IPS-NIHi7 (cell line): Measurements from ENCODE around the gene UTS2R.
"Not testable (repeated sequence)": the region's sequence is repeated elsewhere in the genome, so short reads cannot be mapped to it uniquely, and the experiment has no call there.

Experiments
- DNase-seq: peaks from one replicate; pipeline ENCODE4 v3.0.0; 2012; ENCODE audit warnings: mixed read lengths; ENCODE audit errors: extremely low spot score

The UTS2R gene

DNA sequence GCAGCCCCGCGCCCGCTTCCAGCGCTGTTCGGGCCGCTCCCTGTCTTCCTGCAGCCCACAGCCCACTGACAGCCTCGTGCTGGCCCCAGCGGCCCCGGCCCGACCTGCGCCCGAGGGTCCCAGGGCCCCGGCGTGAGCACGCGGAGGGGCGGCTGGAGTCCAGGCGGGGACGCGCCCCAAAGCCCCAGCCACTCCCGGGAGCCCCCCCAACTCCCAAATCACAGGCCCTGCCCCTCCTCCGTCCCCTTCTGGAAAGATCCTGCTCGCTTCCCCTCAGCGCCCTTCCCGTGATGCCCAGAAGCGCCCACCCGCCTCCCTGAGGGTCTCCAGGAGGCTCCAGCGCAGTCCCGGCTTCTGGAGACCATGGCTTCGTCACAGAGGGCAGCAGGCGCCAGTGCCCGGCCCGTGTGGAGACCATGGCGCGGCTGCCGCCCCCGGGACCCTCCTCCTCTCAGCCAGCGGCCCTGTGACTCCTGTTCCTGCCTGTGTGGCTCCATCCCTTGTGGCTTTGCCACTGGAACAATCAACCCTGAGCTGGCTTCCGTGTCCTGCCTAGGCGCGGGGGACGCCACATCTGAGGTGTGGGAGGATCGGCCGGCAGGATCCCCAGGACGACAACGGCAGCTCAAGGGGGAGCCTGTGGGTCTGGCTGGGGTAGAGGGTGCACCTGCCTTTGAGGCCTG, 3.9 kb downstream of the UTS2R start:
- no peak for DNase-seq

- DNase-seq, result no peak
Measured at GRCh38 chr17:82376042-82376730, 4.6 kb downstream of the UTS2R start.

GRCh38 chr17:82377294-82377693, 5.7 kb downstream of the UTS2R start:
- DNase-seq, result not testable (repeated sequence)

DNA sequence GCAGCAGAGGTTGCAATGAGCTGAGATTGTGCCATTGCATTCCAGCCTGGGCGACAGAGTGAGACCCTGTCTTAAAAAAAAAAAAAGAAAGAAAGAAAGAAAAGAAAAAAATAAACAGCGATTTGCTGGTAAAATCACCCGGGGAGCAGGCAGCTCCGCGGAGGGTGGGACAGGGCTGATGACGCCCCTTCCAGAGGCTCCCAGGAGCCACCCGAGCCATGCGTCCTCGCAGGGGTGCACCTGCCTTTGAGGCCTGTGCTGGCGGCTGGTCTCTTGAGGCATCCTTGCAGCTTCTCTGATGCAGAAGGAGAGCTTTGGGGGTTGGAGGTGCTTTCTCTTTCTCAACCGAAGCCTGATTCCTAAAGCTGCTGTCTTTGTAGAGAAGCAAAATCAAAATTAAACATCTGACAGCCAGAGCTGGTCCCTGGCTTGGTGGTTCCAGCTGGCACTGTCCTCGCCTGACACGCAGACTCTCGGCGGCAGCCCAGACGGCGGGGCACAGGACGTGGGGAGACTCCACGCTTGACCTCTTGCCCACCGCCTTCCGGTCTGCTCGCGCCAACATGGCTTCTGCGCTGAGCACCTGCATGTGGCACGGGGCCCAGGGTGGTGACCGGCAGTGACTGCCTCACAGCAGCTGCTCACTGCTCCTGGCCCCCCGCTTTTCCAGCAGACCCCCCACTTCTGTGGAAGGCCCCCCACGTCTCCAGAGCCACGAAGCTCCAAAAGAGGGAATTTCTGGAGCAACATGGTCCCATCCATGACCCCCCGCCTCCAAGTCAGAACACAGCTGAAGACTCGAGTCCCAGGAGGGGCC, 6.6 kb downstream of the UTS2R start:
- DNase-seq, result no peak

DNA sequence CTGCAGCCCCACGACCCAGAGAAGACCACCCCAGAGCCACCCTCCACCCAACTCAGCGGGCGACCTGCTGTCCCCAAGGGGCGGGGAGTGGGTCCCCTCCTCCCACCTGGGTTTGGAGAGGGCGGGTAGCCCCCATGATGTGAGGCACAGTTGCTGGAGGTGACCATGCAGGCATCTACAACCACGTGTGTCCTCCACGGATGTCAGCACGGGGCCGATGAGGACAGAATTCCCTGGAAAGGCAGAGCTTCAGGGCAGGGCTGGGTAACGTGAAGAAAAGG, 7.1 kb downstream of the UTS2R start:
- no peak for DNase-seq

DNA sequence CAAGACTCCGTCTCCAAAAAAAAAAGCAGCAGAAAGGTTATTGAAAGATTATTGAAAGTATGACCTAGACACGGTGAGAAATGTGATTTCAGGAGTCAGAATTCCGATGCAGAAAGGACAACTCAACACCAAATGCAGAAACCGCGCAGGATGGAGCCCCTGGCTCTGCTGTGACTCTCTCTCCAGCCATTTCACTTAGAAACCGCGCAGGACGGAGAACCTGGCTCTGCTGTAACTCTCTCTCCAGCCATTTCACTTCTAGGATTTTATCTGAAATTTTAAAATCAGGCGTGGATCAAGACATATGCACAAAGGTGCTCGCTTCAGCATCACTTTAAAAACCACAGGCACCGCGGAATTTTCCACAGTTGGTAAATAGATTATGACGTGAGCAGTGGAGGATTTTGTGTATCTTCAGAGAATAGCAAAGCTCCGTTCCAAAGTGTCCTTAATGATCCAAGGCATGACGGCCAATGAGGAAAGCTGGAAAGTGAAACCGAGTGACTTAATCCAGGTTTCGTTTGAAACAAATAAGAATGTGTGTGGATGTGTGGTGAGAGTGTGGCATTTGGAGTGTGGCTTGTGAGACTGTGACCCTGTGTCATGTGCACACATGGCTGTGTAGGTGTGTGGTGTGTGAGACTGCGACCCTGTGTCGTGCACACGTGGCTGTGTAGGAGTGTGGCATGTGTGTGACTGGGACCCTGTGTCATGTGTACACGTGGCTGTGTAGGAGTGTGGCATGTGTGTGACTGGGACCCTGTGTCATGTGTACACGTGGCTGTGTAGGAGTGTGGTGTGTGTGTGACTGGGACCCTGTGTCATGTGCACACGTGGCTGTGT, 9.5 kb downstream of the UTS2R start:
- DNase-seq, result no peak

- not testable (repeated sequence) for DNase-seq
Measured at GRCh38 chr17:82381703-82382009, 10.1 kb downstream of the UTS2R start.

DNA sequence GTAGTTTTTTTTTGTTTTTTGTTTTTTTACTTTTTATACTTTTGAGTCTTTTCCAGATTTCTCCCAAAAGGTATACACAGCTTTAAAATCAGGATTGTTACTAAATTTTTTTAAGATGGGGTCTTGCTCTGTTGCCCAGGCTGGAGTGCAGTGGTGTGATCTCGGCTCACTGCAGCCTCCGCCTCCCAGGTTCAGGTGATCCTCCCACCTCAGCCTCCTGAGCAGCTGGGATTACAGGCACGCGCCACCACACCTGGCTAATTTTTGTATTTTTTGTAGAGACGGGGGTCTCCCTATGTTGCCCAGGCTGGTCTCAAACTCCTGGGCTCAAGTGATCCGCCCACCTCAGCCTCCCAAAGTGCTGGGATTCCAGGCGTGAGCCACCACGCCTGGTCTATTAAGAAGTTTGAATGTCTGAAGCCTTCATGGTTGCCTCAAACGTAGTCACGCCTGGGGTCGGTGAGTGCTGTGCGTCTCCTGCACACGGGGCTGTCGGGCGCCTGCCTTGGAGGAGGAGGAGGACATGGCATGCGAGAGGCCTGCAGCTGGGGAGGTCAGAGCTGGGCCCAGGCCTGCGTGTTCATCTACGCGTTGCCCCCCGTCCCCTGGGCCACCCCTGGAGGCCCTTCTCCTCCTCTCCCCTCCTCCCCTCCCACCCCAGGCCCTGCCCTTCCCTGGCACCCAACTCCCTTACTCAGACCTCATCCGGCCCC, 10.8 kb downstream of the UTS2R start:
- not testable (repeated sequence) for DNase-seq

- DNase-seq, result no peak
Measured at GRCh38 chr17:82382933-82383255, 11.3 kb downstream of the UTS2R start.

DNA sequence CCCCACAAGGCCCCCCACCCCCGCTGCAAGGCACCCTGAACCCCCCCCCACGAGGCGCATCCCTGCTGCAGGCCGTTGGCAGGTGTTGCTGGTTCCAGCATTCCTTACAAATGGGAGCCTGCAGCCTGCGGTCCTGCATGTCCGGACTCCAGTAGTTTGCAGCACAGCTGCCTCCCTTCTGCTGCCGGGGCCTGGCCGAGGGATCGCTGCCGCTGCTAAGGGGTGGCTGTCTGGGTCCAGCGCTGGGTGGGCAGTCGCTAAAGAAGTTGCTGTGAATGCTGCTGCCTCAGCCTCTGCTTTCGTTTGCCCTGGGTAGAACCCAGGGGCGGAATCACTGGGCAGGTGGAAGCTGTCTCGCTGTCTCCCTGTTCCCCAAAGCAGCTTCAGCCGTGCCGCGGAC, 11.8 kb downstream of the UTS2R start:
- no peak for DNase-seq

GRCh38 chr17:82384051-82384729, 12.6 kb downstream of the UTS2R start:
- no peak for DNase-seq

- DNase-seq, result no peak
Measured at GRCh38 chr17:82384730-82385481, 13.3 kb downstream of the UTS2R start.

DNA sequence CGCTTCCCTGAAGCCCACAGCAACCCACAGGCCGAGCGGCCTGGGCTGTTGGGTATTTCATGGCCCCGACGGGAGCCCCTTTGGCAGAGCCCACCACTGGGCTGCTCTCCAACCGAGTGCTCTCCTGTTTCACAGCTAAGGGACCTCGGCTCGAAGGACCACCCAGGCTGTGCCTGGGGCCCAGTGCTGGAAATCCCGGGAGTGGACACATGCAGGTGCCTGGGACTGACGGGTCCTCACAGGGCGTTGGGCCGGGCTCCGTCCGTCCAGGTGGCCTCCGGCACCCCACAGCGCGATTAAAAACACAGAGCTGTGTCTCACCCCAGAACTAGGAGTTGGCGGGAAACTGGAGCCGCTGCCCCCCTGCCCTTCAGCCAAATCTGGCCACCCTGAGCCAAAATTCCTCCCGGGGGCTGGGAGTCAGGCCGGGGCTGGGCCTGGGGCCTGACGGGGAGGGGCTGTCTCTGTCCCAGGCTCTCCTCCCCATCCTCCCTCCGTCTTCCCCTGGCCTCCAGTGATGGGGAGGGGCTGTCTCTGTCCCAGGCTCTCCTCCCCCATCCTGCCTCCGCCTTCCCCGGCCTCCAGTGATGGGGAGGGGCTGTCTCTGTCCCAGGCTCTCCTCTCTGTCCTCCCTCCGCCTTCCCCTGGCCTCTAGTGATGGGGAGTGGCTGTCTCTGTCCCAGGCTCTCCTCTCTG, 14.1 kb downstream of the UTS2R start:
- DNase-seq, result no peak

GRCh38 chr17:82386255-82386831, 14.8 kb downstream of the UTS2R start:
- no peak for DNase-seq

DNA sequence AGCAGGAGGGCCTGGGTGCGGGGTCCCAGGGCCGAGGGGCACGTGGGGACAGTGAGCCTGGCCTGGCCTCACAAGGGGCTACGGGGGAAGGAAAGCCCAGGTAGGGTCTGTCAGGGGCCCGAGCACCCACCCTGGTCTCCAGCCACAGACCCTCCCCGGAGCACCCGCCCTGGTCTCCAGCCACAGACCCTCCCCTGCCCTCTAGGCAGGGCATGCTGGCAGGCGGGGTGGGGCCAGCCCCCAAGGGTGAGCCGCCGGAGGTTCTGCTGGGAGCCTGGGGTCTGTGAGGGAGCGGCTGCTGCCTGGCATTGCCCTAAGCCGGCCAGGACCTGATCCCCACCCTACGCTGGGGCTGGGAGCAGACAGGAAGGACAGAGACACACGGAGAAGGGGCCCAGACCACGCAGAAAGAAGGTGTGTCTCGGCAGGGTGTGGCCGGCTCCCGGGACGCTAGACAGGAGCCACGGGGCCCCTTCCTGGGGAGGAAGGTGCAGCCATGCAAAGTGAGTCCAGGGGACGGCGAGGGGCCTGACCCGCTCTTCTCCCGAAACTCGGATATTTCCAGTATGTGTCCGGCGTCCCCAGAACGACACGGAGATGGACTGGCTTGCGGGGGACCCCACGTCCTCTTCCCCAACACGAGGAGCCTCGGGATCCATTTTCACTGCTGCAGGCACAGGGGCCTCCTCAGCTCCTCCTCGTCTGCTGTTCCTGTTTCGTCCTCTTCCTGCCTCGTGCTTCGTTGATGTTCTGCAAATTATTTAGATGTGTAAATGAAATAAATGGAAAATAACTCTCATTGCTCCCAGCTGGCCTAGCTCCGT, 15.5 kb downstream of the UTS2R start:
- DNase-seq, result no peak

DNA sequence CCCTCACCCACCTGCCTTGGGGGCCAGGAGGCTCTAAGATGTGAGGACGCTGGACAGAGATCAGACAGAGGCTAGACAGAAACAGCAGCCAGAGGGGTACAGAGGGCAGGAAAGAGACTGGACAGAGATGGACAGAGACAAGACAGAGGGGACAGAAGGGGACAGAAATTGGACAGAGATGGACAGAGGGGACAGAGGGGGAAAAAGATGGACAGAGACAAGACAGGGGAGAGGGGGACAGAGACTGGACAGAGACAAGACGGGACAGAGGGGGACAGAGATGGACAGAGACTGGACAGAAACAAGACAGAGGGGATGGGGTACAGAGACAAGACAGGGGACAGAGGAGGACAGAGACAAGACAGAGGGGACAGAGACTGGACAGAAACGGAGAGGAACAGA, 16.1 kb downstream of the UTS2R start:
- DNase-seq, result no peak

GRCh38 chr17:82388223-82388921, 16.8 kb downstream of the UTS2R start:
- no peak for DNase-seq

DNA sequence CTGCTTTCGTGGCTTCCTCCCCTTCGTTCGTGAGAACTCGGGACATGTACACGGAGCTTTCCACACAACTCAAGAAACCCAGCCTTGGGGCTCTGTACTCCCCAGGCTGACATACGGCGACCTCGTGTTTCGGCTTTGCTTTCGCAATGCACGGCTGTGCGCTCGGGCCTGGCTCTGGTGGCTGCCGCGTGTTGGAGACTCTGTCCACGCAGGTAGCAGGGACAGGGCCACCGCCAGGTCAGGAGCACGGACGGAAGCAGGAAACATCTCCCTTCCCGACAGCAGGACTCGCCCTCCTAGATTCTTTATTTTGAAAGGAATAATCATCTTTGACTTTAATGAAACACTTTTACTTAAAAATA, 17.3 kb downstream of the UTS2R start:
- DNase-seq, result no peak
